HCT116 (cell line): Measurements from ENCODE around the gene RXRA.

Experiments
- JUND ChIP-seq: IDR thresholded peaks from 2 replicates; pipeline ENCODE4 v1.6.1; 2012
- ZBTB33 ChIP-seq: IDR thresholded peaks from 2 replicates; pipeline ENCODE4 v1.6.1; 2011; ENCODE audit warnings: mild to moderate bottlenecking, low read length, moderate library complexity; ENCODE audit not compliant: insufficient replicate concordance; ENCODE audit errors: extremely low read depth
- TF ChIP-seq, protein P1 (sequence below), 3 experiments: fragments of 200-600 bp in 1 of 3; sonication (generic) in 1 of 3; IDR thresholded peaks in 2 of 3; conservative IDR thresholded peaks in 1 of 3; 2 replicates each; pipeline ENCODE4 v1.5.1; 2012 to 2017; ENCODE audit warnings: low read depth in 2 of 3, low read length in 2 of 3, antibody characterized with exemption in 1 of 3, borderline replicate concordance in 1 of 3, control low read depth in 1 of 3, mild to moderate bottlenecking in 1 of 3, mixed read lengths in 1 of 3, mixed run types in 1 of 3, moderate library complexity in 1 of 3; ENCODE audit not compliant: insufficient read depth in 1 of 3

DNA sequence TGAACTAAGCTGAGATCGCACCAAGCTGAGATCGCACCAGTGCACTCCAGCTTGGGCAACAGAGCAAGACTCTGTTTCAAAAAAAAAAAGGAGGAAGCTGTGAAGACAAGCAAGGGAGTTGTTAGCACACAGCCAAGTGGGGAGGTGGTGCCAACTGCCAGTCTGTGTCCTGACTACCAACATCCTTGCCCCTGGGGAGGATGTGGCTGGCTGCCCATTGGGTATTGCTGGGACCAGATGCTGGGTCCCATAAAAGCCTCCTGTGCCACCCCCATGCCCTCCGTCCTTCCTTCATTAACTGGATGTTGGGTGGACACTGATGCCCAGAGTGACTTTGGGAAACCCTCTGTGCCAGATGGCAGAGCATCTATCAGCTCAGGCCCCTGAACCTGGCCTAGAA, 158.2 kb downstream of the RXRA start:
- TF ChIP-seq, protein P1, sequence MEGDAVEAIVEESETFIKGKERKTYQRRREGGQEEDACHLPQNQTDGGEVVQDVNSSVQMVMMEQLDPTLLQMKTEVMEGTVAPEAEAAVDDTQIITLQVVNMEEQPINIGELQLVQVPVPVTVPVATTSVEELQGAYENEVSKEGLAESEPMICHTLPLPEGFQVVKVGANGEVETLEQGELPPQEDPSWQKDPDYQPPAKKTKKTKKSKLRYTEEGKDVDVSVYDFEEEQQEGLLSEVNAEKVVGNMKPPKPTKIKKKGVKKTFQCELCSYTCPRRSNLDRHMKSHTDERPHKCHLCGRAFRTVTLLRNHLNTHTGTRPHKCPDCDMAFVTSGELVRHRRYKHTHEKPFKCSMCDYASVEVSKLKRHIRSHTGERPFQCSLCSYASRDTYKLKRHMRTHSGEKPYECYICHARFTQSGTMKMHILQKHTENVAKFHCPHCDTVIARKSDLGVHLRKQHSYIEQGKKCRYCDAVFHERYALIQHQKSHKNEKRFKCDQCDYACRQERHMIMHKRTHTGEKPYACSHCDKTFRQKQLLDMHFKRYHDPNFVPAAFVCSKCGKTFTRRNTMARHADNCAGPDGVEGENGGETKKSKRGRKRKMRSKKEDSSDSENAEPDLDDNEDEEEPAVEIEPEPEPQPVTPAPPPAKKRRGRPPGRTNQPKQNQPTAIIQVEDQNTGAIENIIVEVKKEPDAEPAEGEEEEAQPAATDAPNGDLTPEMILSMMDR (IDR thresholded peaks at IDR 0.05 in 2 of 3, conservative IDR thresholded peaks at IDR 0.05 in 1 of 3; ENCODE audit: borderline replicate concordance in 1 of 3, insufficient read depth in 1 of 3, low read depth in 2 of 3, low read length in 2 of 3) = no peak
- TF ChIP-seq ZBTB33 = no peak
- no peak for TF ChIP-seq JUND
